GM21529 (cell line): ENCODE results near the gene CSNK2A2.

Experiments used
- ATAC-seq: cut with Tn5 transposase; IDR thresholded peaks from one replicate; pipeline ENCODE4 v1.9.1; 2021; ENCODE audit not compliant: unreplicated experiment

The CSNK2A2 gene

GRCh38 chr16:58114827-58115825 lies 82.8 kb downstream of the CSNK2A2 start:
- no peak for ATAC-seq

DNA sequence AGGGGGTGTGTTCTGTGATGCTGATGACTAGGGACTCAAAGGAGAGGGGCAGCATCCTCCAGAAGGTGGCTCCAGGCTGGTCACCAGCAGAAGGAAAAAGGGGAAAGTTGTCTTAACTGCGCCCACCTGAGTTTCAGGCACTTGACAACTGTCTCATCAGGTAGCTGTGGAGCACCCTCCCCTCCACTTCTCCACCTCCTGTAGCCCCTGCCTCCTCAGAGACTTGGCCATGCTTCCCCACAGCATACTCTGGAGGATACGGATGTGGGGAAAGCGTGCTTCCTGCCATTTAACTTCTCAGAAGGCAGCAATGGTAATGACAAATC lies 86.6 kb downstream of the CSNK2A2 start:
- no peak for ATAC-seq

DNA sequence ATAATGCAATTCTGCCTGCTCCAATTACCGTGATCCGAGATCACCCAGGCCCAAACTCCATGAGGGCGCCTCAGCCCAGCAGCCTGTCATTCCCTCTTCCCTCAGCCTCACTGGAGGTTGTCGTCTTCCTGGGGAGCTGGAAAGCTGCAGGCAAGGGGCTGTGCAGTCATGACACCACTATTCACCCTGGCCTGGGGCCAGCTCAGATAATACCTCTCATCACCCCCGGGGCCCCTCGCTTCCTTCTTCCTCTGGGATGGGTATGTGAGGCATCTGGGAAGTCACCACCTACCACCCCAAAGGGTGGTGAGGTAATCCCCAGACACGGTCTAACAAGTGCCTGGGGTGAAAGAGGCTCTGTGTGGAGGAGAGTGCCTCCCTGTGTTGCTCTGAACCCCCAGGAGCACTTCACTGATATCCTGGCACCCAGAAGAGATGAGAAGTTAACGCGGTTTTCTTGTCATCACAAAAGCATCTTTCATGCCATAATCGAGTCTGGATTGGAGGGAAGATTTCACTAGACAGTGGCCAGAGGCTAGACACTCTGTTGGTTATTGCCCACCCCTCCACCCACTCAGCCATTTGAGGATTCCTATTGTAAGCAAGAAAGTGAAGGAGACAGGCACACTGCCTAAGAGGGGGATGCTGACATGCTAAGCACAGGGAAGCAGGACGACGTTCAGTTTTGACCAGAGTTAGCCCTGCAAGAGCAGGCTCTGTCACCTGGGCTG lies 87.2 kb downstream of the CSNK2A2 start:
- ATAC-seq = no peak

- no peak for ATAC-seq
Observed at GRCh38 chr16:58109881-58110280, 88.0 kb downstream of the CSNK2A2 start.

GRCh38 chr16:58109330-58109729 lies 88.6 kb downstream of the CSNK2A2 start:
- ATAC-seq = peak; percentile 52
